Neural progenitor cell (in vitro differentiated cells): Measurements from ENCODE around the gene SYT1.

Experiments
- EZH2 ChIP-seq: fragments of 200-600 bp; sonication (generic); IDR thresholded peaks from 2 replicates; pipeline ENCODE4 v1.6.1; 2017; ENCODE audit warnings: antibody characterized with exemption, mild to moderate bottlenecking, moderate library complexity
- EZH2phosphoT487 ChIP-seq: fragments of 200-600 bp; sonication (generic); IDR thresholded peaks from 2 replicates; pipeline ENCODE4 v1.6.1; 2017; ENCODE audit warnings: antibody characterized with exemption
- TF ChIP-seq, protein P1 (sequence below): fragments of 200-600 bp; sonication (generic); IDR thresholded peaks from 2 replicates; pipeline ENCODE4 v1.5.1; 2017; ENCODE audit warnings: antibody characterized with exemption, mild to moderate bottlenecking

DNA sequence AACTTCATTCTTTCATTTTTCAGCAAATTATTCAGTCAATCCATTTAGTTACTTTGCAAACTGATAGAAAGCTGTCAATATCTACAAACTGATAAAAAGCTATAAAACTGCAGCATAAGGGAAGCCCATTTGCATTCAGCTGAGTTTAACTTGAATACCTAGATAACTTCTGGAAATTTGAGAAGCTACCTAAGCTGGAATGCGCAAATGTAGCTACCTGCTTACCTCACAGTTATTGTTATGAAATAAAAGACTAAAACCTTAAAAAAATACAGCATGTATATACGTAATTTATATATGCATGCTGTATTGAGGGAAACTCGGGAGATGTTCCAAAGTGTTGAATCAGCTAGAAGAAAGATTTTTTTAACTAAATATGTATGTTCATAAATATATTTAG, 94.4 kb downstream of the SYT1 start:
- TF ChIP-seq, protein P1, sequence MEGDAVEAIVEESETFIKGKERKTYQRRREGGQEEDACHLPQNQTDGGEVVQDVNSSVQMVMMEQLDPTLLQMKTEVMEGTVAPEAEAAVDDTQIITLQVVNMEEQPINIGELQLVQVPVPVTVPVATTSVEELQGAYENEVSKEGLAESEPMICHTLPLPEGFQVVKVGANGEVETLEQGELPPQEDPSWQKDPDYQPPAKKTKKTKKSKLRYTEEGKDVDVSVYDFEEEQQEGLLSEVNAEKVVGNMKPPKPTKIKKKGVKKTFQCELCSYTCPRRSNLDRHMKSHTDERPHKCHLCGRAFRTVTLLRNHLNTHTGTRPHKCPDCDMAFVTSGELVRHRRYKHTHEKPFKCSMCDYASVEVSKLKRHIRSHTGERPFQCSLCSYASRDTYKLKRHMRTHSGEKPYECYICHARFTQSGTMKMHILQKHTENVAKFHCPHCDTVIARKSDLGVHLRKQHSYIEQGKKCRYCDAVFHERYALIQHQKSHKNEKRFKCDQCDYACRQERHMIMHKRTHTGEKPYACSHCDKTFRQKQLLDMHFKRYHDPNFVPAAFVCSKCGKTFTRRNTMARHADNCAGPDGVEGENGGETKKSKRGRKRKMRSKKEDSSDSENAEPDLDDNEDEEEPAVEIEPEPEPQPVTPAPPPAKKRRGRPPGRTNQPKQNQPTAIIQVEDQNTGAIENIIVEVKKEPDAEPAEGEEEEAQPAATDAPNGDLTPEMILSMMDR = no peak
- TF ChIP-seq EZH2 = no peak
- no peak for TF ChIP-seq EZH2phosphoT487
